Measurements from ENCODE around the gene MED12. TPM values are rescaled to one million over a fixed set of nuclear protein-coding genes. Genes with fewer than 3 reads are reported as not detected.

The MED12 gene
- total and polyA plus RNA-seq, 2 of the 8 experiments (the other 6 are each of a cell fraction or from before 2014, with no cell fraction given) = 19.4 to 48.9 TPM

GRCh38 chrX:71158603-71159002 is 40.2 kb downstream of the MED12 start (continued):
- no peak for TF ChIP-seq ASH2L (IDR thresholded peaks at IDR 0.05; ENCODE audit: low read length)
- no peak for TF ChIP-seq SIX5 (IDR thresholded peaks at IDR 0.05; ENCODE audit: low read depth, low read length)
- no peak for TF ChIP-seq GABPA (IDR thresholded peaks at IDR 0.05; ENCODE audit: borderline replicate concordance, insufficient read depth, low read length)
- TF ChIP-seq RXRA (IDR thresholded peaks at IDR 0.05; ENCODE audit: insufficient read depth, low read depth, low read length) = no peak
- TF ChIP-seq EGR1 (IDR thresholded peaks at IDR 0.05; ENCODE audit: borderline replicate concordance, low read depth, low read length) = no peak

All from H1 (cell line).